Smooth muscle cell (in vitro differentiated cells): Measurements from ENCODE around the gene ZNF341. TPM values are rescaled to one million over a fixed set of nuclear protein-coding genes. Genes with fewer than 3 reads are reported as not detected.

ENCODE experiments used
- DNase-seq: peaks from one replicate; lab custom pipeline; 2025; ENCODE audit not compliant: unreplicated experiment; lab: John Stamatoyannopoulos, UW
- H2AFZ ChIP-seq: fragments of 200-600 bp; sonication (generic); 2 replicates; pipeline ENCODE4 v1.6.0; 2016; ENCODE audit warnings: antibody characterized with exemption, low read depth, mild to moderate bottlenecking
- H3F3A ChIP-seq: fragments of 200-600 bp; sonication (generic); 2 replicates; pipeline ENCODE4 v1.6.0; 2017; ENCODE audit warnings: antibody characterized with exemption, low read depth
- H3K27ac ChIP-seq: fragments of 200-600 bp; sonication (generic); 2 replicates; pipeline ENCODE4 v1.5.1; 2016; ENCODE audit warnings: low read depth, mild to moderate bottlenecking
- H3K27me3 ChIP-seq: fragments of 200-600 bp; sonication (generic); 2 replicates; pipeline ENCODE4 v1.6.1; 2016; ENCODE audit warnings: low read depth, mild to moderate bottlenecking
- H3K36me3 ChIP-seq: fragments of 200-600 bp; sonication (generic); 2 replicates; pipeline ENCODE4 v1.5.1; 2016; ENCODE audit warnings: low read depth
- H3K4me1 ChIP-seq: fragments of 200-600 bp; sonication (generic); 2 replicates; pipeline ENCODE4 v1.5.1; 2016; ENCODE audit warnings: low read depth
- H3K4me2 ChIP-seq: fragments of 200-600 bp; sonication (generic); 2 replicates; pipeline ENCODE4 v1.6.0; 2016; ENCODE audit warnings: mild to moderate bottlenecking
- H3K4me3 ChIP-seq: fragments of 200-600 bp; sonication (generic); 2 replicates; pipeline ENCODE4 v1.5.1; 2016; ENCODE audit warnings: mild to moderate bottlenecking
- H3K79me2 ChIP-seq: fragments of 200-600 bp; sonication (generic); 2 replicates; pipeline ENCODE4 v1.6.0; 2016; ENCODE audit warnings: low read depth, mild to moderate bottlenecking
- H3K9ac ChIP-seq: fragments of 200-600 bp; sonication (generic); 2 replicates; pipeline ENCODE4 v1.6.0; 2016; ENCODE audit warnings: low read depth
- H3K9me3 ChIP-seq: fragments of 200-600 bp; sonication (generic); replicated peaks from 2 replicates; pipeline ENCODE4 v1.5.1; 2016; ENCODE audit warnings: low read depth
- H4K20me1 ChIP-seq: fragments of 200-600 bp; sonication (generic); 2 replicates; pipeline ENCODE4 v1.6.0; 2016; ENCODE audit warnings: low read depth
- WGBS: methylation state at CpG from one replicate; pipeline ENCODE4 v1.1.7; 2016; ENCODE audit warnings: low lambda C conversion rate; 5-methylcytosine and 5-hydroxymethylcytosine counted together
- polyA plus RNA-seq: library from polyadenylated mRNA; unstranded; fragments of >200 nt; fragmentation: Nextera tagmentation; extraction: Ambion mirVana; gene quantifications from 2 replicates; pipeline ENCODE4 v1.2.1, GENCODE V29; 2016
- total RNA-seq: library from RNA; depleted of rRNA; stranded (reverse); fragments of >200 nt; gene quantifications from 2 replicates; pipeline ENCODE4 v1.2.3, GENCODE V29; 2014
- TF ChIP-seq, protein P1 (sequence below): fragments of 200-600 bp; sonication (generic); IDR thresholded peaks from 2 replicates; pipeline ENCODE4 v1.5.1; 2017; ENCODE audit warnings: borderline replicate concordance, mild to moderate bottlenecking, antibody characterized with exemption; ENCODE audit not compliant: insufficient read depth, poor library complexity, severe bottlenecking

The ZNF341 gene
- total and polyA plus RNA-seq, 2 experiments from 2014 or later: 1.2 to 2.0 TPM

DNA sequence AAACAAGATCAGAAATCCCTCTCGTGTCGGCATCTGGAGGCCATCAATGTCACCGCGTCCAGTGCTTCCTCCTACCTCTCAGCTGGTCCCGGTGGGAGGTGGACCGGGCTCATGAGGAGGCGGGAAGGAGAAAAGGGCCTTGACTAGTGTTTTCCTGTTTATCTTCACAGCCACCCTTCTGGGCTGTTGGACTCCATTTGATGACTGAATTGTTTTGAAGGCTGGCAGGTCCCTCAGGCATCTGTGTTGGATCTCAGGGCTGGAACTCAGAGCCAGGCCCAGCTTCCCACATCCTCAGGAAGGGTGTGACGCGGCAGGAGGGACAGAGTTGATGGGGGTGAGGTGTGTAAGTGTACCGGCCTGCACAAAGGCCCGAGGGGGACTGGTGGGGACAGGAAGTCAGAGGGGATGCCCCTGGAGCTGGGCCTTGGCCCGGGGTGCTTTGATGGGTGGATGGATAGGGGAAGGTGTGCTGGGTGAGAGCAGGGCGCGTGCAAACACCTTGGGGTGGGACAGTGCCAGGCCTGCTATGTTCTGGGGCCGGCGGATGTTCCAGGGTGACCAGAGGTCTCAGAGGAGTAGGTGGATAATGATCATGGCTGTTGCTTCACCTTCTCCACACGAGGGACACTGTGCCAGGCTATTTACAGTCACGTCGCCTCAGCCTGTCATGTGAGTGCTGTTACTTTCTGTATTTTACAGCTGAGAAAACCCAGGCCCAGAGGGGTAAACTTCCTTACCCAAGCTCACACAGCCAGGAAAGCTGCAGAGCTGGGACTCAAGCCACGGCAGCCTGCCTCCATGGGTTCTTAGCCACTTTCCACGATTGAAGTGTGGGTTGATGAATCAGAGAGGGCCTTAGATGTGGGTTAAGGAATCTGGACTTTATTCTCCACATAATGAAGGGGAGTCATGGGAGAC, 61.5 kb downstream of the ZNF341 start:
- 35% methylated on average over 21 of the region's 21 CpGs for WGBS
- no peak overlapping the region for H2AFZ ChIP-seq
- no peak overlapping the region for H3K9ac ChIP-seq
- H3K36me3 ChIP-seq: no peaks in the 10 kb centered on the region
- TF ChIP-seq, protein P1, sequence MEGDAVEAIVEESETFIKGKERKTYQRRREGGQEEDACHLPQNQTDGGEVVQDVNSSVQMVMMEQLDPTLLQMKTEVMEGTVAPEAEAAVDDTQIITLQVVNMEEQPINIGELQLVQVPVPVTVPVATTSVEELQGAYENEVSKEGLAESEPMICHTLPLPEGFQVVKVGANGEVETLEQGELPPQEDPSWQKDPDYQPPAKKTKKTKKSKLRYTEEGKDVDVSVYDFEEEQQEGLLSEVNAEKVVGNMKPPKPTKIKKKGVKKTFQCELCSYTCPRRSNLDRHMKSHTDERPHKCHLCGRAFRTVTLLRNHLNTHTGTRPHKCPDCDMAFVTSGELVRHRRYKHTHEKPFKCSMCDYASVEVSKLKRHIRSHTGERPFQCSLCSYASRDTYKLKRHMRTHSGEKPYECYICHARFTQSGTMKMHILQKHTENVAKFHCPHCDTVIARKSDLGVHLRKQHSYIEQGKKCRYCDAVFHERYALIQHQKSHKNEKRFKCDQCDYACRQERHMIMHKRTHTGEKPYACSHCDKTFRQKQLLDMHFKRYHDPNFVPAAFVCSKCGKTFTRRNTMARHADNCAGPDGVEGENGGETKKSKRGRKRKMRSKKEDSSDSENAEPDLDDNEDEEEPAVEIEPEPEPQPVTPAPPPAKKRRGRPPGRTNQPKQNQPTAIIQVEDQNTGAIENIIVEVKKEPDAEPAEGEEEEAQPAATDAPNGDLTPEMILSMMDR: no peak
- peak overlapping the region; percentile 34 for H3K4me2 ChIP-seq
- peaks cover 24% of the 10 kb centered on the region for H3F3A ChIP-seq
- H3K27ac ChIP-seq: peak overlapping the region; percentile 25
- H3K79me2 ChIP-seq: no peaks in the 10 kb centered on the region
- H4K20me1 ChIP-seq: peaks cover 3% of the 10 kb centered on the region
- H3K9me3 ChIP-seq: no peaks in the 10 kb centered on the region
- no peak overlapping the region for H3K4me3 ChIP-seq
- no peaks in the 10 kb centered on the region for H3K4me1 ChIP-seq
- H3K27me3 ChIP-seq: no peaks in the 10 kb centered on the region
- no peak for DNase-seq

GRCh38 chr20:33796263-33796906, 64.6 kb downstream of the ZNF341 start:
- Histone ChIP-seq H3K27ac (peak overlapping the region; percentile 56), H4K20me1 (no peaks in the 10 kb centered on the region), H2AFZ (no peak overlapping the region), H3K4me3 (no peak overlapping the region), H3K4me1 (no peaks in the 10 kb centered on the region), H3K36me3 (no peaks in the 10 kb centered on the region), H3K9me3 (no peaks in the 10 kb centered on the region), H3K27me3 (no peaks in the 10 kb centered on the region), H3K9ac (no peak overlapping the region), H3F3A (peaks cover 18% of the 10 kb centered on the region), H3K79me2 (no peaks in the 10 kb centered on the region), H3K4me2 (no peak overlapping the region)
- no peak for DNase-seq
- TF ChIP-seq, protein P1: no peak
- 81% methylated on average over 9 of the region's 9 CpGs for WGBS

- no peaks in the 10 kb centered on the region for H3K79me2 ChIP-seq
- H3K27me3 ChIP-seq: no peaks in the 10 kb centered on the region
- no peak overlapping the region for H3K4me2 ChIP-seq
- no peak overlapping the region for H3K4me3 ChIP-seq
- H3K36me3 ChIP-seq: no peaks in the 10 kb centered on the region
- no peak for DNase-seq
- no peaks in the 10 kb centered on the region for H3K4me1 ChIP-seq
- TF ChIP-seq, protein P1: no peak
- H3K27ac ChIP-seq: peak overlapping the region; percentile 56
- peaks cover 18% of the 10 kb centered on the region for H3F3A ChIP-seq
- no peaks in the 10 kb centered on the region for H4K20me1 ChIP-seq
- WGBS: 88% methylated on average over 5 of the region's 5 CpGs
- H3K9ac ChIP-seq: no peak overlapping the region
- no peaks in the 10 kb centered on the region for H3K9me3 ChIP-seq
- H2AFZ ChIP-seq: no peak overlapping the region
These were observed 65.2 kb downstream of the ZNF341 start for GRCh38 chr20:33796907-33797544.
